ENCODE measurements around the gene KIR2DL4. TPM values are rescaled to one million over a fixed set of nuclear protein-coding genes. Genes with fewer than 3 reads are reported as not detected.
"Not testable (repeated sequence)": the region's sequence is repeated elsewhere in the genome, so short reads cannot be mapped to it uniquely, and the experiment has no call there.

KIR2DL4 gene
- total and polyA plus RNA-seq, 2 of the 13 experiments (the other 11 are each of a cell fraction or from before 2014, with no cell fraction given) = not detected

GRCh38 chr19:54770511-54770910 lies 32.9 kb upstream of the KIR2DL4 start:
- H3K36me3 ChIP-seq (replicated peaks in 1 of 2; ENCODE audit: control insufficient read depth in 1 of 2, insufficient read depth in 2 of 2, low read length in 2 of 2); FAIRE-seq; H3K27ac ChIP-seq (ENCODE audit: extremely low read length, insufficient read depth, low read length); CTCF ChIA-PET (ENCODE audit: low intra/inter-chr PET ratio, low total read pairs); H2AFZ ChIP-seq (ENCODE audit: low read length); BruUV-seq (replicated peaks); intact Hi-C loops (cut with micrococcal nuclease; ENCODE audit: unreplicated experiment); in situ Hi-C loops (cut with HindIII; ENCODE audit: extremely low pct_ligation_motif_present, low pct_unique_long_range_greater_than_20kb); H3K9ac ChIP-seq (ENCODE audit: insufficient read depth, low read depth, low read length); H3K27me3 ChIP-seq (ENCODE audit: control insufficient read depth in 1 of 2, insufficient read depth in 2 of 2, low read length in 2 of 2); H3K4me1 ChIP-seq (ENCODE audit: insufficient read depth, low read length); H3K4me3 ChIP-seq (replicated peaks in 1 of 3; ENCODE audit: insufficient read depth in 1 of 3, low read depth in 2 of 3, low read length in 3 of 3); H3K79me2 ChIP-seq (ENCODE audit: insufficient read depth, low read length); H3K9me3 ChIP-seq (ENCODE audit: low read length); H4K20me1 ChIP-seq (ENCODE audit: insufficient read depth, low read length); DNase-seq (ENCODE audit: low spot score); H3K4me2 ChIP-seq (ENCODE audit: low read depth, low read length); POLR2A ChIA-PET: not testable (repeated sequence)
- 22% methylated on average over 4 of the region's 4 CpGs for WGBS (ENCODE audit: low lambda C conversion rate)
- ATAC-seq = peak; percentile 28; the same call in 1 of the 3 replicates

DNA sequence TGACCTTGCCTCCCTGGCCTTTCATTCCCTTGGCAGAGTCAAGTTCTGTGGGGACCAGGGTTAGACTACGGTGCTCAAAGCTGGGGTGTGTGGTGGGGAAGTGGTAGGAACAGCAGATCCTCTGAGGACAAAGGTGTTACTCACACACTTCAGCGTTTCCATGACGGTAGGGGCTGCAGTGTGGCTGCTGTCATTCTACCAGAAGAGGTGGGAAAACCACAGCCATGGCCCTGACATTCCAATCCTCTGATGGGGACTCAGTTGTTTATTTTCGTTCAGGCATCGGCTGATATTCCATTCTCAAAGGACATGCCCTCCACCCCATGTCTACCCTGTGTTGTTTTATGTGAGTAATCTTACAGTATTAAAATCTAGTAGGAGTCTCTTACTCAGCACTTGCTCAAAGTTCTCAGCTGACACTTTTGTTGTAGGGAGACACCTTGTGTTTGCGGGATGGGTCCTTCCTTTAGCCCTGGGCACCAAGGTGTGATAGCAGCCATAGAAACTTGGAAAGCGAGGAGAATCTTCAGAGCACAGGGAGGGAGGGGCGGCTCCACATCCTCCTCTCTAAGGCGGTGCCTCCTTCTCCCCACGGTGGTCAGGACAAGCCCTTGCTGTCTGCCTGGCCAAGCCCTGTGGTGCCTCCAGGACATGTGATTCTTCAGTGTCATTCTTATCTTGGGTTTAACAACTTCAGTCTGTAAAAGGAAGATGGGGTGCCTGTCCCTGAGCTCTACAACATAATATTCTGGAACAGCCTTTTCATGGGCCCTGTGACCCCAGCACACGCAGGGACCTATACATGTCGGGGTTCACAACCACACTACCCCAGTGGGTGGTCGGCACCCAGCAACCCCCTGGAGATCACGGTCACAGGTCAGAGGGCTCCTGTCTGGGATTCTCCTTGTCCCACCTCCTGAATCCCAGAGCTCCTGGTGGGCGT lies 32.1 kb upstream of the KIR2DL4 start:
- in situ Hi-C loops (cut with HindIII; ENCODE audit: extremely low pct_ligation_motif_present, low pct_unique_long_range_greater_than_20kb); H3K4me2 ChIP-seq (ENCODE audit: low read depth, low read length); H4K20me1 ChIP-seq (ENCODE audit: insufficient read depth, low read length); H3K4me1 ChIP-seq (ENCODE audit: insufficient read depth, low read length); intact Hi-C loops (cut with micrococcal nuclease; ENCODE audit: unreplicated experiment); CTCF ChIA-PET (ENCODE audit: low intra/inter-chr PET ratio, low total read pairs); H2AFZ ChIP-seq (ENCODE audit: low read length); H3K9me3 ChIP-seq (ENCODE audit: low read length); H3K4me3 ChIP-seq (replicated peaks in 1 of 3; ENCODE audit: insufficient read depth in 1 of 3, low read depth in 2 of 3, low read length in 3 of 3); ATAC-seq; H3K36me3 ChIP-seq (replicated peaks in 1 of 2; ENCODE audit: control insufficient read depth in 1 of 2, insufficient read depth in 2 of 2, low read length in 2 of 2); FAIRE-seq; H3K79me2 ChIP-seq (ENCODE audit: insufficient read depth, low read length); H3K9ac ChIP-seq (ENCODE audit: insufficient read depth, low read depth, low read length); BruUV-seq (replicated peaks); H3K27ac ChIP-seq (ENCODE audit: extremely low read length, insufficient read depth, low read length); H3K27me3 ChIP-seq (ENCODE audit: control insufficient read depth in 1 of 2, insufficient read depth in 2 of 2, low read length in 2 of 2); POLR2A ChIA-PET: not testable (repeated sequence)
- peak; percentile 52 for DNase-seq (ENCODE audit: low spot score)
- peak; percentile 35 for TF ChIP-seq FOSL2 (CRISPR knock-in tag; IDR thresholded peaks at IDR 0.05)
- 14% methylated on average over 11 of the region's 15 CpGs for WGBS (ENCODE audit: low lambda C conversion rate)

- POLR2A ChIA-PET = not testable (repeated sequence)
Measured at GRCh38 chr19:54772666-54773065, 30.7 kb upstream of the KIR2DL4 start.

DNA sequence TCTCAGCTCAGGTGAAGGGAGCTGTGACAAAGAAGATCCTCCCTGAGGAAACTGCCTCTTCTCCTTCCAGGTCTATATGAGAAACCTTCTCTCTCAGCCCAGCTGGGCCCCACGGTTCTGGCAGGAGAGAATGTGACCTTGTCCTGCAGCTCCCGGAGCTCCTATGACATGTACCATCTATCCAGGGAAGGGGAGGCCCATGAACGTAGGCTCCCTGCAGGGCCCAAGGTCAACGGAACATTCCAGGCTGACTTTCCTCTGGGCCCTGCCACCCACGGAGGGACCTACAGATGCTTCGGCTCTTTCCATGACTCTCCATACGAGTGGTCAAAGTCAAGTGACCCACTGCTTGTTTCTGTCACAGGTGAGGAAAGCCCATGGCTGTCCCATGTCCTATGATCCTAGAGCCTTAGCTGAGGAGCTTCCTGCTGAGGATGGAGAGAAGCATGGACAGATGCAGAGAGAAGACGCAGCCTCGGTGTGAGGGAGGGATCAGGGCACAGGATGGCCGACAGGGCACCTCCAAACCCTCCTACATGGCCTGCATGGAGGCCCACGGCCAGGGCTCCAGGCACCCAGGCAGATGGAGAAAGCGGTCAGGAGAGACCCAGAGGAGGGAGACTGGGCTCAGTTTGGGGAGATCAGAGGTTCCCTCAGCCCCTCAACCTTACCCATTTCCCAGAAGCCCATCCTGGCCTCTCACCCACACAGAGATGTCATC lies 28.2 kb upstream of the KIR2DL4 start:
- H3K36me3 ChIP-seq (replicated peaks in 1 of 2; ENCODE audit: control insufficient read depth in 1 of 2, insufficient read depth in 2 of 2, low read length in 2 of 2); H3K9ac ChIP-seq (ENCODE audit: insufficient read depth, low read depth, low read length); POLR2A ChIA-PET; H2AFZ ChIP-seq (ENCODE audit: low read length); intact Hi-C loops (cut with micrococcal nuclease; ENCODE audit: unreplicated experiment); H3K27ac ChIP-seq (ENCODE audit: extremely low read length, insufficient read depth, low read length); DNase-seq (ENCODE audit: low spot score); BruUV-seq (replicated peaks); H3K4me1 ChIP-seq (ENCODE audit: insufficient read depth, low read length); FAIRE-seq; H3K27me3 ChIP-seq (ENCODE audit: control insufficient read depth in 1 of 2, insufficient read depth in 2 of 2, low read length in 2 of 2); in situ Hi-C loops (cut with HindIII; ENCODE audit: extremely low pct_ligation_motif_present, low pct_unique_long_range_greater_than_20kb); H3K4me3 ChIP-seq (replicated peaks in 1 of 3; ENCODE audit: insufficient read depth in 1 of 3, low read depth in 2 of 3, low read length in 3 of 3); ATAC-seq; H3K9me3 ChIP-seq (ENCODE audit: low read length); H3K79me2 ChIP-seq (ENCODE audit: insufficient read depth, low read length); H4K20me1 ChIP-seq (ENCODE audit: insufficient read depth, low read length); H3K4me2 ChIP-seq (ENCODE audit: low read depth, low read length); CTCF ChIA-PET (ENCODE audit: low intra/inter-chr PET ratio, low total read pairs): not testable (repeated sequence)
- 20% methylated on average over 12 of the region's 12 CpGs for WGBS (ENCODE audit: low lambda C conversion rate)

More at GRCh38 chr19:54772666-54773065, 30.7 kb upstream of the KIR2DL4 start:
- H3K79me2 ChIP-seq (ENCODE audit: insufficient read depth, low read length); DNase-seq (ENCODE audit: low spot score); CTCF ChIA-PET (ENCODE audit: low intra/inter-chr PET ratio, low total read pairs); FAIRE-seq; H3K4me3 ChIP-seq (replicated peaks in 1 of 3; ENCODE audit: insufficient read depth in 1 of 3, low read depth in 2 of 3, low read length in 3 of 3); ATAC-seq; H3K4me1 ChIP-seq (ENCODE audit: insufficient read depth, low read length); BruUV-seq (replicated peaks); H3K36me3 ChIP-seq (replicated peaks in 1 of 2; ENCODE audit: control insufficient read depth in 1 of 2, insufficient read depth in 2 of 2, low read length in 2 of 2); H2AFZ ChIP-seq (ENCODE audit: low read length); H3K27me3 ChIP-seq (ENCODE audit: control insufficient read depth in 1 of 2, insufficient read depth in 2 of 2, low read length in 2 of 2); H4K20me1 ChIP-seq (ENCODE audit: insufficient read depth, low read length); intact Hi-C loops (cut with micrococcal nuclease; ENCODE audit: unreplicated experiment); H3K4me2 ChIP-seq (ENCODE audit: low read depth, low read length); H3K9ac ChIP-seq (ENCODE audit: insufficient read depth, low read depth, low read length); H3K9me3 ChIP-seq (ENCODE audit: low read length); H3K27ac ChIP-seq (ENCODE audit: extremely low read length, insufficient read depth, low read length); in situ Hi-C loops (cut with HindIII; ENCODE audit: extremely low pct_ligation_motif_present, low pct_unique_long_range_greater_than_20kb): not testable (repeated sequence)
- 6% methylated on average over 2 of the region's 2 CpGs for WGBS (ENCODE audit: low lambda C conversion rate)

All from HepG2 (cell line).